OCI-LY1 (cell line): ENCODE results near the gene MTRFR.
"Not testable (repeated sequence)": the region's sequence is repeated elsewhere in the genome, so short reads cannot be mapped to it uniquely, and the experiment has no call there.

Source experiments
- H2AFZ ChIP-seq: fragments of 200-600 bp; sonication (generic), shearing (Covaris generic); 2 replicates; pipeline ENCODE4 v1.6.0; 2014; ENCODE audit warnings: antibody characterized with exemption, mild to moderate bottlenecking, low read length
- H3F3A ChIP-seq: fragments of 200-600 bp; sonication (generic), shearing (Covaris generic); 2 replicates; pipeline ENCODE4 v1.6.0; 2014; ENCODE audit warnings: mild to moderate bottlenecking, antibody characterized with exemption, low read length, moderate library complexity; ENCODE audit not compliant: insufficient read depth
- H3K27ac ChIP-seq: fragments of 200-600 bp; sonication (generic); 2 replicates; pipeline ENCODE4 v1.5.1; 2014; ENCODE audit warnings: low read length, mixed run types, mild to moderate bottlenecking, low read depth; ENCODE audit not compliant: poor library complexity, severe bottlenecking
- H3K27me3 ChIP-seq: fragments of 200-600 bp; sonication (generic); 2 replicates; pipeline ENCODE4 v1.6.0; 2014; ENCODE audit warnings: antibody characterized with exemption, mild to moderate bottlenecking, low read length, moderate library complexity; ENCODE audit not compliant: insufficient read depth
- H3K36me3 ChIP-seq: fragments of 200-600 bp; sonication (generic); 2 replicates; pipeline ENCODE4 v1.6.1; 2014; ENCODE audit warnings: mild to moderate bottlenecking, antibody characterized with exemption, low read length, moderate library complexity, mixed read lengths; ENCODE audit not compliant: insufficient read depth
- H3K4me1 ChIP-seq: fragments of 200-600 bp; sonication (generic); 2 replicates; pipeline ENCODE4 v1.5.1; 2014; ENCODE audit warnings: mild to moderate bottlenecking, low read length, moderate library complexity; ENCODE audit not compliant: insufficient read depth, severe bottlenecking
- H3K4me2 ChIP-seq: fragments of 200-600 bp; sonication (generic), shearing (Covaris generic); 2 replicates; pipeline ENCODE4 v1.6.1; 2014; ENCODE audit warnings: low read length
- H3K4me3 ChIP-seq: fragments of 200-600 bp; sonication (generic); 2 replicates; pipeline ENCODE4 v1.5.1; 2014; ENCODE audit warnings: low read length, low read depth, mild to moderate bottlenecking, mixed read lengths; ENCODE audit not compliant: poor library complexity, severe bottlenecking
- H3K79me2 ChIP-seq: fragments of 200-600 bp; shearing (Covaris generic); 2 replicates; pipeline ENCODE4 v1.6.1; 2016; ENCODE audit warnings: mixed run types, low read length, mixed read lengths; ENCODE audit not compliant: insufficient read depth
- H3K9ac ChIP-seq: fragments of 200-600 bp; sonication (generic), shearing (Covaris generic); 2 replicates; pipeline ENCODE4 v1.6.1; 2014; ENCODE audit warnings: mild to moderate bottlenecking, low read length, mixed read lengths
- H3K9me2 ChIP-seq: fragments of 200-600 bp; sonication (generic), shearing (Covaris generic); 2 replicates; pipeline ENCODE4 v1.6.1; 2014; ENCODE audit warnings: low read depth, mild to moderate bottlenecking, low read length, mixed read lengths
- H3K9me3 ChIP-seq: fragments of 200-600 bp; shearing (Covaris generic); 2 replicates; pipeline ENCODE4 v1.6.1; 2014; ENCODE audit warnings: low read length, mixed read lengths
- H4K20me1 ChIP-seq: fragments of 200-600 bp; sonication (generic), shearing (Covaris generic); 2 replicates; pipeline ENCODE4 v1.6.0; 2016; ENCODE audit warnings: mild to moderate bottlenecking, low read length; ENCODE audit not compliant: insufficient read depth
- EZH2 ChIP-seq: fragments of 200-600 bp; sonication (generic), shearing (Covaris generic); IDR thresholded peaks from 2 replicates; pipeline ENCODE4 v1.8.0; 2017; ENCODE audit warnings: borderline replicate concordance, mixed run types, mild to moderate bottlenecking, antibody characterized with exemption, low read length, moderate library complexity, mixed read lengths
- TF ChIP-seq, protein P1 (sequence below): fragments of 200-600 bp; sonication (generic), shearing (Covaris generic); IDR thresholded peaks from 2 replicates; pipeline ENCODE4 v1.5.1; 2017; ENCODE audit warnings: mild to moderate bottlenecking, antibody characterized with exemption, low read length, moderate library complexity, mixed read lengths

MTRFR gene

DNA sequence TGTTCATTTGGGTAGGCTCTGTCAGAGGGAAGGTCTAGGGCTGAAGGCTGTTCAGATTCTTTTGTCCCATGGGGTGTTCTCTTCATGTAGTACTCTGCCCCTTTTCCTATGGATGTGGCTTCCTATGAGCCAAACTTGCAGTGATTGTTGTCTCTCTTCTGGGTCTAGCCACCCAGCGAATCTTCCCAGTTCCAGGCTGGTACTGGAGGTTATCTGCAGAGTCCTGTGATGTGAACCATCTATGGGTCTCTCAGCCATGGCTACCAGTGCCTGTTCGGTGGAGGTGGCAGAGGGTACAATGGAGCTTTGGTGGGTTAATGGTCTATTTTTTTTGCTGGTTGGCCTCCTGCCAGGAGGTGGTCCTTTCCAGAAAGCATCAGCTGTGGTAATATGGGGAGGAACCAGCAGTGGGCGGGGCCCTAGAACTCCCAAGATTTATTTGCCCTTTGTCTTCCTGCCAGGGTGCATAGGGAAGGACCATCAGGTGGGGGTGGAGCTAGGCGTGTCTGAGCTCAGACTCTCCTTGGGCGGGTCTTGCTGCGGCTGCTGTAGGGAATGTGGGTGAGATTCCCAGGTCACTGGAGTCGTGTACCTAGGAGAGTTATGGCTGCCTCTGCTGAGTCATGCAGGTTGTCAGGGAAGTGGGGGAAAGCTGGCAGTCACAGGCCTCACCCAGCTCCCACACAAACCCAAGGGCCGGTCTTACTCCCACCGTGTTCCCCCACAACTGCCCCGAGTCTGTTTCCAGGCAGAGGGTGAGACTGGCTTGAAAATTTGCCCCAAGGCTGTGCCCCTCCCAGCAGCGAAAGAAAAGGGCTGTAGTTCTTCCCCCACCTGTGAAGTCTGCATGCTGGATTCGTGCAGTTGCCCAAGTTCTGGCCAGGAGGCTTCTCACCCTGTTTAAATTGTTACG is 17.5 kb downstream of the MTRFR start:
- H3K4me1 ChIP-seq = peaks cover 6% of the 10 kb centered on the region
- peaks cover 49% of the 10 kb centered on the region for H3K79me2 ChIP-seq
- no peaks in the 10 kb centered on the region for H3K27me3 ChIP-seq
- H3K9ac ChIP-seq = no peak overlapping the region
- no peak overlapping the region for H3K4me2 ChIP-seq
- TF ChIP-seq EZH2 = no peak
- TF ChIP-seq, protein P1, sequence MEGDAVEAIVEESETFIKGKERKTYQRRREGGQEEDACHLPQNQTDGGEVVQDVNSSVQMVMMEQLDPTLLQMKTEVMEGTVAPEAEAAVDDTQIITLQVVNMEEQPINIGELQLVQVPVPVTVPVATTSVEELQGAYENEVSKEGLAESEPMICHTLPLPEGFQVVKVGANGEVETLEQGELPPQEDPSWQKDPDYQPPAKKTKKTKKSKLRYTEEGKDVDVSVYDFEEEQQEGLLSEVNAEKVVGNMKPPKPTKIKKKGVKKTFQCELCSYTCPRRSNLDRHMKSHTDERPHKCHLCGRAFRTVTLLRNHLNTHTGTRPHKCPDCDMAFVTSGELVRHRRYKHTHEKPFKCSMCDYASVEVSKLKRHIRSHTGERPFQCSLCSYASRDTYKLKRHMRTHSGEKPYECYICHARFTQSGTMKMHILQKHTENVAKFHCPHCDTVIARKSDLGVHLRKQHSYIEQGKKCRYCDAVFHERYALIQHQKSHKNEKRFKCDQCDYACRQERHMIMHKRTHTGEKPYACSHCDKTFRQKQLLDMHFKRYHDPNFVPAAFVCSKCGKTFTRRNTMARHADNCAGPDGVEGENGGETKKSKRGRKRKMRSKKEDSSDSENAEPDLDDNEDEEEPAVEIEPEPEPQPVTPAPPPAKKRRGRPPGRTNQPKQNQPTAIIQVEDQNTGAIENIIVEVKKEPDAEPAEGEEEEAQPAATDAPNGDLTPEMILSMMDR = no peak
- no peak overlapping the region for H2AFZ ChIP-seq
- no peak overlapping the region for H3K4me3 ChIP-seq
- H4K20me1 ChIP-seq = no peaks in the 10 kb centered on the region
- H3K27ac ChIP-seq = peak overlapping the region; percentile 43
- no peaks in the 10 kb centered on the region for H3K9me3 ChIP-seq
- H3K9me2 ChIP-seq = no peaks in the 10 kb centered on the region
- H3F3A ChIP-seq = no peaks in the 10 kb centered on the region
- H3K36me3 ChIP-seq = peaks cover 75% of the 10 kb centered on the region

DNA sequence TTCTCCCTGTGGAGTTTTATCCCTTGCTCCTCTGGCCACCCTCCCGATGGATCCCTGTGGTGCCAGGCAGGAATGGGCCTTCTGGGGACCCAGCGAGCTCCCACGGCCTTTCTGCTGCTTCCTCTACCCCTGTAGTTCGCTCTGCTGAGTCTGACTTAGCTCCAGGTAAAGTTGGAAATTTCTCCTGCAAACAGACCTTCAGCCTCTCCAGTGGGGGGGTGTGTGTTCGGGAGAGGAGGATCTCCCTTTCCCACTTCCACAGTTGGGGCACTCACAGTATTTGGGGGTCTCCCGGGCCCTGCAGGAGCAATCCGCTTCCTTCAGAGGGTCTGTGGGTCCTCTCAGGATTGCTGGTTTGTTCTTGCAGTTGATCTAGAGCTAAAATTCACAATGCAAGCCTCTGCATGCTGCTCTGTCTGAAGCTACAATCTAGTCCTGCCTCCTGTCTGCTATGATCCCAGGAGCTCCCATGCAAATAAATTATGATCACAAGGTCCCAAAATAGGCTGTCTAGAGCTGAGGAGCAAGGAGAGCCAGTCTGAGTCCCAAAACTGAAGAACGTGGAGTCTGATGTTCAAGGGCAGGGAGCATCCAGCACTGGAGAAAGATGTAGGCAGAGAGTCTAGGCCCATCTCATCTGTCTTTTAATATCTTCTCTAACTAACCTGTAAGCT is 18.3 kb downstream of the MTRFR start:
- Histone ChIP-seq H2AFZ (no peak overlapping the region), H4K20me1 (no peaks in the 10 kb centered on the region), H3K4me2 (no peak overlapping the region), H3K4me1 (peaks cover 6% of the 10 kb centered on the region), H3F3A (no peaks in the 10 kb centered on the region), H3K9me3 (no peaks in the 10 kb centered on the region), H3K36me3 (peaks cover 79% of the 10 kb centered on the region), H3K27me3 (no peaks in the 10 kb centered on the region), H3K4me3 (no peak overlapping the region), H3K79me2 (peaks cover 41% of the 10 kb centered on the region), H3K27ac (peak overlapping the region; percentile 43), H3K9ac (no peak overlapping the region), H3K9me2 (no peaks in the 10 kb centered on the region)
- no peak for TF ChIP-seq EZH2
- TF ChIP-seq, protein P1 = no peak

DNA sequence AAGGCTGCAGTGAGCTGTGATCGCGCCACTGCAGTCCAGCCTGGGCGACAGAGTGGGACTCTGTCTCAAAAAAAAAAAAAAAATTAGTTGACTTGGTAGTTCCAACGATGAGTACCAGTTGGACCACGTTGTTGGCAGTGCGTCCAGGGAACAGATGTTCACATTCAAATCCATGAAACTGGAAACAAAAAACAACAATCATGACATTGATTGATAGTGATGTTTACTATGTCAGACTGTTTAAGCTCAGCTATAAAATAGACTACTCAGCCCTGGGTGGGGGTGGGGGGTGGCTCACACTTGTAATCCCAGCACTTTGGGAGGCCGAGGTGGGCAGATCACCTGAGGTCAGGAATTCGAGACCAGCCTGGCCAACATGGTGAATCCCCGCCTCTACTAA is 19.1 kb downstream of the MTRFR start:
- Histone ChIP-seq H3K36me3 (peaks cover 83% of the 10 kb centered on the region), H3K79me2 (peaks cover 36% of the 10 kb centered on the region)
- H2AFZ ChIP-seq, H4K20me1 ChIP-seq, H3K27me3 ChIP-seq, H3F3A ChIP-seq, H3K27ac ChIP-seq, H3K9me3 ChIP-seq, H3K4me1 ChIP-seq, H3K4me2 ChIP-seq, H3K9me2 ChIP-seq, H3K9ac ChIP-seq, H3K4me3 ChIP-seq: not testable (repeated sequence)
